Osteocyte (in vitro differentiated cells): ENCODE data around the gene ACSBG1. TPM values are rescaled to one million over a fixed set of nuclear protein-coding genes. Genes with fewer than 3 reads are reported as not detected.
A peak's percentile ranks its signal among the peaks of the same experiment; 100 is the strongest.

Experiments used
- DNase-seq: peaks from one replicate; pipeline ENCODE4 v3.0.0; 2021; ENCODE audit warnings: mixed read lengths; ENCODE audit not compliant: unreplicated experiment; ENCODE audit errors: extremely low spot score
- H3K27ac Mint-ChIP-seq: one replicate; pipeline ENCODE4 v1.8.0; 2021; ENCODE audit warnings: mild to moderate bottlenecking, mixed read lengths; ENCODE audit not compliant: unreplicated experiment
- H3K27me3 Mint-ChIP-seq: one replicate; pipeline ENCODE4 v1.8.0; 2021; ENCODE audit warnings: mixed read lengths; ENCODE audit not compliant: unreplicated experiment
- H3K36me3 Mint-ChIP-seq: one replicate; pipeline ENCODE4 v1.8.0; 2021; ENCODE audit warnings: mixed read lengths; ENCODE audit not compliant: unreplicated experiment
- H3K4me1 Mint-ChIP-seq: one replicate; pipeline ENCODE4 v1.8.0; 2021; ENCODE audit warnings: mixed read lengths; ENCODE audit not compliant: unreplicated experiment
- H3K4me3 Mint-ChIP-seq: one replicate; pipeline ENCODE4 v1.8.0; 2021; ENCODE audit warnings: mild to moderate bottlenecking, moderate library complexity, mixed read lengths; ENCODE audit not compliant: unreplicated experiment
- H3K9me3 Mint-ChIP-seq: one replicate; pipeline ENCODE4 v1.8.0; 2021; ENCODE audit warnings: mixed read lengths; ENCODE audit not compliant: unreplicated experiment
- total RNA-seq: library from RNA; stranded (reverse); gene quantifications from 2 replicates; pipeline ENCODE4 v1.2.1, GENCODE V29; 2021
- TF ChIP-seq, protein P1 (sequence below): fragments of 200-600 bp; sonication (generic); IDR thresholded peaks from 2 replicates; pipeline ENCODE4 v1.5.0; 2021; ENCODE audit warnings: antibody characterized with exemption, mild to moderate bottlenecking, moderate library complexity

The ACSBG1 gene
- total RNA-seq, 1 donor from 2014 or later: not detected

DNA sequence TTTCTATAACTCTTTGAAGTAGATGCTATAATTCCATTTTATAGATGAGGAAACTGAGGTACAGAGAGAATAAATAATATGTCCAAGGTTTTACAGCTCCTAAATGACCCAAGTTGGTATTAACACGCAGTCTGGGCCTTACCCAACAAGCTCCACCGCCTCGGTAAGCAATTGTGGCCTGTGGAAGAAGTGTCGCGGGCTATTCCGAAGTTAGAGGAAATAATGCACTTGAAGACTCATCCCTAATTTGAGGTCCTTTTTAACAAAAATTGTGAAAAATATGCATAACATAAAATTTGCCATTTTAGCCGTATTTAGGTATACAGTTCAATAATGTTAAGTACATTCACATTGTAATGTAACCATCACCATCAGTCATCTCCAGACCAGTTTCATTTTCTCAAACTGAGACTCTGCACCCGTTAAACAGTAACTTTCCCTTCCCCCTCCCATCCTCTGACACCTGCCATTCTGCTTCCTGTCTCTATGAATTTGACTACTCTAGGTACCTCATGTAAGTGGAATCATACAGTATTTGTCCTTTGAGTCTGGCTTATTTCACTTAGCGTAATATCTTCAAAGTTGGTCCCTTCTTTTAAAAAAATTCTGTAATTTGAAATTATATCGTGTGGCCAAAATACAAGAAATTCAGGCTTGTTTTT lies 67.0 kb downstream of the ACSBG1 start:
- no peak for DNase-seq
- Mint-ChIP-seq H3K36me3 (peaks cover 64% of the 10 kb centered on the region), H3K27ac (no peak overlapping the region), H3K4me1 (no peaks in the 10 kb centered on the region), H3K9me3 (no peaks in the 10 kb centered on the region), H3K4me3 (no peak overlapping the region), H3K27me3 (no peaks in the 10 kb centered on the region)
- TF ChIP-seq, protein P1, sequence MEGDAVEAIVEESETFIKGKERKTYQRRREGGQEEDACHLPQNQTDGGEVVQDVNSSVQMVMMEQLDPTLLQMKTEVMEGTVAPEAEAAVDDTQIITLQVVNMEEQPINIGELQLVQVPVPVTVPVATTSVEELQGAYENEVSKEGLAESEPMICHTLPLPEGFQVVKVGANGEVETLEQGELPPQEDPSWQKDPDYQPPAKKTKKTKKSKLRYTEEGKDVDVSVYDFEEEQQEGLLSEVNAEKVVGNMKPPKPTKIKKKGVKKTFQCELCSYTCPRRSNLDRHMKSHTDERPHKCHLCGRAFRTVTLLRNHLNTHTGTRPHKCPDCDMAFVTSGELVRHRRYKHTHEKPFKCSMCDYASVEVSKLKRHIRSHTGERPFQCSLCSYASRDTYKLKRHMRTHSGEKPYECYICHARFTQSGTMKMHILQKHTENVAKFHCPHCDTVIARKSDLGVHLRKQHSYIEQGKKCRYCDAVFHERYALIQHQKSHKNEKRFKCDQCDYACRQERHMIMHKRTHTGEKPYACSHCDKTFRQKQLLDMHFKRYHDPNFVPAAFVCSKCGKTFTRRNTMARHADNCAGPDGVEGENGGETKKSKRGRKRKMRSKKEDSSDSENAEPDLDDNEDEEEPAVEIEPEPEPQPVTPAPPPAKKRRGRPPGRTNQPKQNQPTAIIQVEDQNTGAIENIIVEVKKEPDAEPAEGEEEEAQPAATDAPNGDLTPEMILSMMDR: no peak

DNA sequence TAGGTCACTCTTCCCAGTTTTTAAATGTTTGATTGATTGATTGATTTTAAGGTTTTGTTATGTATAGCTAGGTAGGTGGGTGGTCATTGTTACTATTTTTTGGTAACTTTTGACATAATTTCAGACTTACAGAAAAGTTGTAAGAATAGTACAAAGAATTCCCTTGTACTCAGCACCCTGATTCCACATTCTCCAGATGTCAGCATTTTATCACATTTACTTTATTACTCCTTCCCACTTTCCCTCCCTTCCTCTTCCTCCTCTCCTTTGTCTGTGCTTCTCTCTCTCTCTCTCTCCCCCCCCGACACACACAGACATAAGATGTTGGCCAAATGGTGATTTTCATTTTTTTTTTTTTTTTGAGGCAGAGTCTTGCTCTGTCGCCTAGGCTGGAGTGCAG lies 70.4 kb downstream of the ACSBG1 start:
- Mint-ChIP-seq H3K4me3 (no peak overlapping the region), H3K27me3 (no peaks in the 10 kb centered on the region)
- TF ChIP-seq, protein P1: no peak

DNA sequence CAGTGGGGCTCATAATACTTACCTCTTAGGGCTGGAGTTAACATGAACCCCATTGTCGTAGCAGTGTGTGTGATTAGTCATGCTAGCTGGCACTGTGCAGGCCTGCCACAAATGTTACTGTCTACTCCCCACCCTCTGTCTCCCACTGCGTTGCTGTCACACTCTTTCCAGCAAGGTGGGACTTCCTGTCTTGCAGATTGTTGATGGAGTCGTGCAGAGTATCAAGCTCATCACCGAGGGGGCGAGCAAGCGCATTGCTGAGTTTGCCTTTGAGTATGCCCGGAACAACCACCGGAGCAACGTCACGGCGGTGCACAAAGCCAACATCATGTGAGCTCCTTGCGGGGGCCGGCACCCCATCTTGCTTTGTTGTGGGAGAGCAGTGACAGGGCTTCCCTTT lies 72.3 kb downstream of the ACSBG1 start:
- H3K27me3 Mint-ChIP-seq: no peaks in the 10 kb centered on the region
- peaks cover 44% of the 10 kb centered on the region for H3K36me3 Mint-ChIP-seq
- no peaks in the 10 kb centered on the region for H3K9me3 Mint-ChIP-seq
- no peaks in the 10 kb centered on the region for H3K4me1 Mint-ChIP-seq
- H3K27ac Mint-ChIP-seq: no peak overlapping the region
- H3K4me3 Mint-ChIP-seq: no peak overlapping the region
- DNase-seq: peak; percentile 44
- TF ChIP-seq, protein P1: no peak

More for the DNA sequence above, 70.4 kb downstream of the ACSBG1 start:
- no peak for DNase-seq
- no peaks in the 10 kb centered on the region for H3K4me1 Mint-ChIP-seq
- peaks cover 47% of the 10 kb centered on the region for H3K36me3 Mint-ChIP-seq
- no peaks in the 10 kb centered on the region for H3K9me3 Mint-ChIP-seq
- no peak overlapping the region for H3K27ac Mint-ChIP-seq

DNA sequence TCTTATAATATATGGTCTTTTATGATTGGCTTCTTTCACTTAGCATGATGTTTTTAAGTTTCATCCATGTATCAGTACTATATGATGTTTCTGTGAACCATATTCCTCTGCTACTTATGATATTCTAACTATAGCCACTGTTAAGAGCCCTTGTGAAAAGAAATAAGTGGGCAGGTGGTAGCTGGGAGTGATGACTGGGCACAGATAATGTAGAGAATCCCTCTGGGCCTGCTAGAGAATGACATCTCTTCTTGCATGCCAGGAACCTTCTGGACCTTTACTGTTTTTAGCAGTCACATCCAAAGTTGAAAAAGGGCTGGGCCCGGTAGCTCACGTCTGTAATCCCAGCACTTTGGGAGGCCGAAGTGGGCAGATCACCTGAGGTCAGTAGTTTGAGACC lies 75.0 kb downstream of the ACSBG1 start:
- Mint-ChIP-seq H3K9me3 (no peaks in the 10 kb centered on the region), H3K36me3 (peaks cover 29% of the 10 kb centered on the region), H3K27me3 (no peaks in the 10 kb centered on the region), H3K4me3 (no peak overlapping the region), H3K27ac (no peak overlapping the region), H3K4me1 (peaks cover 12% of the 10 kb centered on the region)
- DNase-seq: no peak
- TF ChIP-seq, protein P1: no peak

DNA sequence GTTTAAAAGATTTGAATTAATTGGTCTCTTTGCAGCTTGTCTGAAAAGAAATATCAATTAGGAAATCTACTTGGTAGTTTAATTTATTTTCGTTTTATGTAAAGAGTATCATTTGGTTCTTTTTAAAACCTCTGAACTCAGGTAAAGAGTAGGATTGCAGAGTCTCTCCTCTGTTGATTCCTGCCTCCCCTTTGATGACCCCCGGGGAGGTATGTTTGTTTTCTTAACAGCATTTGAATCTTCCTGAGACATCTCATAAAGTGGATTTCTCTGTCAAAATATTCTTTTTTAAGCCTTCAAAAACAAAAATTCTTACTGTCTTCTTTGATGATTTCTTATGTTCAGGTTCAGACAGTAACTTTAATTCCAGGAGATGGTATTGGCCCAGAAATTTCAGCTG lies 77.2 kb downstream of the ACSBG1 start:
- Mint-ChIP-seq H3K9me3 (no peaks in the 10 kb centered on the region), H3K4me3 (no peak overlapping the region), H3K4me1 (peaks cover 12% of the 10 kb centered on the region), H3K27ac (no peak overlapping the region), H3K36me3 (peaks cover 14% of the 10 kb centered on the region), H3K27me3 (no peaks in the 10 kb centered on the region)
- TF ChIP-seq, protein P1: no peak
- no peak for DNase-seq
